Activated CD4-positive, alpha-beta T cell treated with anti-CD3 and anti-CD28 coated beads, Interleukin-2, amount 50 U/mL, for 1 hour (primary cell): Measurements from ENCODE around the gene CTXN3.

ENCODE experiments used
- DNase-seq: peaks from one replicate; pipeline ENCODE4 v3.0.0-alpha.2; 2020

Gene CTXN3

DNA sequence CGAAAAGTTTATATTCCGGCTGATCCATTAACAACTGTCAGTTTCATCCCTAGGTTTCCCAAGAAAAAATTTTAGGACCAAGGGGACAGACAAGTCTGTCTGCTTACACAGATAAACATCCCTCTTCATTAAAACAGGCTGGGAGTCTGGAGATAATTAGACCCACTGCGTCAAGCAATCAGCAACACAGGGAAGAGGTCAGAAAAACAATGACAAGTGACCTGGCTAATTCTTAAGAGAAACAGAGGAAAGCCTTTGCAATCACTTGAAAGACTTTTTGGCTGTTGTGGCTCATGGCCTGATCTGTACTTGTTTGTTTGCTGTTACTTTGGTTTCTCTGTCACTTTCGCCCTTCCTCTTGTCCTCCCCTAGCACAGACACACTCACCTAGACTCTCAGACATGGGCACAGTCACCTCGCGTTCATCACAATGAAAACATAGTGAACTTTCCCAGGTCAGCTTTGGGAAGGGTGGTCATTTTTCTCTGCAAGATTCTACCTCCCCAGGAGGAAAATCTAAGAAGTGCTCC is 51.4 kb downstream of the CTXN3 start:
- DNase-seq = no peak

- DNase-seq = no peak
Observed at GRCh38 chr5:127702434-127702833, 53.6 kb downstream of the CTXN3 start.

DNA sequence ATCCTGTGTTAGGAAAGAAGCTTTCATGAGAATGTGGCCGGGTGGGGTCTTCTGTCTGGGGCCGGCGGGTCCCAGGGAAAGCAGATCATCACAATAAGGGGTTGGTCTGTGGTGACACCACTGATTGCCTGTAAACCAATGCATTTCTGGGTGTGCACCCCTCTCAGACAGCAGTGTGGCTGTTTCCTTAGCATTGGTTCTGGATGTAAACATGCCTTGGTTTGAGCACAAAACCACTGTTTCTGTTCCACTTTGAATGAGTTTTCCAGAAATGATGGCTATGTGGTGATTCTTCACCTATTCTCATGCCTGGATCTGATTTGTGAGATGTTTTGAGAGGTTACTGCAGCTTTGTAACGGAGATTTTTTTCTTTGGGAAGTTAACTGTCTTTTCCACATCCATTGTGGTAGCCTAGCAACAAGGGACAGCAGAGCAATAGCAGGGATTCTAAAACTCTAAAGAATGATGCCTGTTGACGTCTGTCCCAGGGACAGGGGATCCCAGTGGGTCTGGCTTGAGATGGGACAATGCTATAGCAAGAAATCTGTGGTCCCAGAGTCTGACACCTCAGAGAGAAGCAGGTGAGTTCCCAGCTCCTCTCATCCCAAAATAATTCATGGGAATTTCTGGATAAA is 54.2 kb downstream of the CTXN3 start, which contains the start of gene CCDC192:
TSS of gene CCDC192 (plus strand) at position 466 of the 636 bp plus-strand sequence. CDS start at position 521, 55 bp downstream.
- no peak for DNase-seq

GRCh38 chr5:127705120-127705892 is 56.4 kb downstream of the CTXN3 start:
- DNase-seq = no peak

- DNase-seq = no peak
Observed at GRCh38 chr5:127706691-127707090, 57.8 kb downstream of the CTXN3 start.

GRCh38 chr5:127707209-127707608 is 58.3 kb downstream of the CTXN3 start:
- DNase-seq = no peak
